HG02943 (cell line): ENCODE measurements around the gene RPL31.

Source experiments
- ATAC-seq: cut with Tn5 transposase; IDR thresholded peaks from one replicate; pipeline ENCODE4 v1.9.1; 2021; ENCODE audit warnings: mild to moderate bottlenecking, low read depth, moderate library complexity; ENCODE audit not compliant: unreplicated experiment

Gene RPL31

DNA sequence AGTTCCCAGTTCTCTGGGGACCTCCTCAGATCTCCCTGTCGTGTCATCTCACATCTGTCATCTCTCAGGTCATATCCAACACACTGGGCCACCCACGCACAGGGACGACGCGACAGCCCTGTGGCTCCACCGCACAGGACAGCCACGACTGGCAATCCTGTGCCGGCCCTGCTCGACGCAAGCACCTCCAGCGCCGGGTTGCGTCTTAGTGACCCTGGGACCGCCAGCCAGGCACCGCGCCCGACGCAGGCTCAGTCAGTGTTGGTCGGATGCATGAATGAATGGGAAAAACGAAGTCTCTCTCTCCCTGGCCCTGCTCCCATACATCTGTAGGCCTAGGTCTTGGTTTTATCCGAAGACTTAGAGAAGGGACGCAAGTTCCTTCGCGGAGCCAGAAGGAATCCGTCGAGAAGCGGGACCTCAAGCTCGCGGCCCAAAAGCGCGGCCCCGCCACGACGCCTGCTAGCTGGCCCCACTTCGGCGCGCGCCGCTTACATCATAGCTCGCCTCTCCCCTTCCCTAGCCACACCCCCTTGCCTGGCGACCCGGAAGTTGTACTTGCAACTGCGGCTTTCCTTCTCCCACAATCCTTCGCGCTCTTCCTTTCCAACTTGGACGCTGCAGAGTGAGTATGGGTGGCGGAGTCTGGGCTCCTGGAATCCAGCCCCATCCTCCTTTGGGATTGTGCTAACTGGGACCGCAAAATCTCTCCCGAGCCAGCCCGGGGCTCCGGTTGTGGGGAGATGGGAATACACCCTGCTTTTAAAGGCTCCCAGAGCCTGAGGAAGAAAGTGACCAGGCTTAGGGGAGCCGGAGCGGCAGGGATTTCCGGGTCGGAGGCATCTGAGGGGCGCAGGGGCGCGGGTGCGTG lies at the start of gene RPL31:
Gene RPL31, plus strand, starts transcription at position 599 of the 871 bp plus-strand sequence. CDS start 413 bp downstream, outside the sequence.
- ATAC-seq: peak; percentile 95

DNA sequence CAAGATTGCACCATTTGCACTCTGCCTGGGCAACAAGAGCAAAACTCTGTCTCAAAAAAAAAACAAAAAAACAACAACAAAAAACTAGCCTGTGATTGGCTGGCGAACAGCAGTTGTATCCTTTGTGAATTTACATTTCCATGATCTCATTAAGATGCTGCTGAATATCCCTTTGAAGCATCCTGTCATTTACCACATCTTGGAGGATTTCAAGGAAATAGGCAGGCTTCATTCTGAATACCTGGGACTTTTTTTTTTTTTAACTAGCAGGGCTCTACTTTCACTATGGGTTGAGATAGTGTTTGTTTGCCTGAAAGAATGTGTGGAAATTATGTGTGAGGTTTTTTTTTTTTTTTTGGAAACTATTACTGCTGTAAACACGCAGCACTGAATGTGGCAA lies 49.6 kb upstream of the RPL31 start:
- ATAC-seq: no peak

DNA sequence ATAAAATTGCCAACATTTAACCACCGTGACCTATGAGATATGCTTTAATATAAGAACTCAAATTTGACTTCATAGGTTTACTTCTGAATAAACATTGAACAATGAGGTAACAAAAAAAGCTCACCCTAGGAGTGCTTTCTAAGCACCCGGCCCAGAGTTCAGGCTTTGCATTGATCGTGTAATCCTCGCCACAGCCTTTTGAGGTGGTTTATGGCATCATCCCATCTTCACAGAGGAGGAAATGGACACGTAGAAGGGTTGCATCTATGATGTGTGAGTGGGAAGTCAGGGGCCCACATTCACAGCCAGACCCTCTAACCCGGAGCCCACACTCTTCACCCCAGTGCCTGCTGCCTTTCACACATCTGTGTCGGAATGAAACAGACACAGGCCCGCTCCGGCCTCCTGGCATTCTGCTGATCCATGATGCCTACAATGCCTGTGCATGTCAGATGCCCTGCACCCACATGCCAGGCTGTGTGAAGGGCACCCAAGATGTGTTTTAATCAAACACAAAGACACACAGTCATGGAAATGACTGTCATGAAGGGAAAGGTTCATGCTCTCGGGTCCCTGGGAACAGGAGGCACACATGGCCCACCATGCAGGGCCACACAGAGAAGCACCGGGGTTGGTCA lies 48.6 kb upstream of the RPL31 start:
- no peak for ATAC-seq

DNA sequence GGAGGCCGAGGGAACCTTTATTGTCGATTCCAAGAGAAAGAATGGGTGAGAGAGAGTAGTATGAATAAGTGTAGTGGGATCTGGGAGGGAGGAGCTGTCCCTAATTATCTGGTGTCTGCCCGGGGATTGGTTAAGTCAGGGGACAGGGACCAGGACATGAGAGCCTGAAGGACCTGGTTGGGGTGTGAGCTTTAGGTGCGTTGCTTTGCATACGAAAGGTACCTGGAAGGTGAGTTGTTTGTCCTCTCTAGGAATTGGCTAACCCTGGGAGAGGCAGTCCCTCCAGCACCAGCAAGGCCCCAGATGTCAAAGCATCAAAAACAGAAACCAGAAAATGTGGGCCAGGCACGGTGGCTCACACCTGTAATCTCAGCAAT lies 48.1 kb upstream of the RPL31 start:
- ATAC-seq: no peak

DNA sequence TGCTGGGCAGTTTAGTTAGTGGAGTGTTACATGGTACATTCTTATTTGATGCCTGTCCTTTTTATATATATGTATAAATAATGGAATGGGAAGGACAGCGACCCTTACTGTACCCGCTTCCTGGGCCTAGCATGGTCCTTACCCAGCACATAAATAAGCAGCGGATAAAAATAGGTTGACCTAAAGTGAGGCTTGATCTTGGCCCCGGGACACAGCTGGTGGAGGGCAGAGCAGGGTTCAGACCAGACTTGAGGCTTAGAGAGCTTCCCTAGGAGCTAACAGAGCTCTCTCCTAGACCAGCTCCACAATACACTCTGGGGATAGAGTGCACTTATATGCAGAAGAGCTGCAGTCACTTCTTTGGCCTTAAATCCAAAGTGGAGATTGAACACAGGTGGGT lies 46.9 kb upstream of the RPL31 start:
- no peak for ATAC-seq

DNA sequence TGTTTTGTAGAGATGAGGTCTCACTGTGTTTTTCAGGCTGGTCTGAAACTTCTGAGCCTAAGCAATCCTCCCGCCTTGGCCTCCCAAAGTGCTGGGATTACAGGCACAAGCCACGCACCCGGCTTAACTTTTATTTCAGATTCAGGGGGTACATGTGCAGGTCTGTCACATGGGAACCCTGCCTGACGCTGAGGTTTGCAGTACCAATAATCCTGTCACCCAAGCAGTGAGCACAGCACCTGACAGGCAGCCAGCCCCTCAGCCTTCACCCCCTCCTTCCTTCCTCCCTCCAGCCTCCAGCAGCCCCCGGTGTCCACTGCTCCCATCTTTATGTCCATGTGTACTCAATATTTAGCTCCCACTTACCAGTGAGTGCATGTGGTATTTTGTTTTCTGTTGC lies 46.0 kb upstream of the RPL31 start:
- no peak for ATAC-seq

DNA sequence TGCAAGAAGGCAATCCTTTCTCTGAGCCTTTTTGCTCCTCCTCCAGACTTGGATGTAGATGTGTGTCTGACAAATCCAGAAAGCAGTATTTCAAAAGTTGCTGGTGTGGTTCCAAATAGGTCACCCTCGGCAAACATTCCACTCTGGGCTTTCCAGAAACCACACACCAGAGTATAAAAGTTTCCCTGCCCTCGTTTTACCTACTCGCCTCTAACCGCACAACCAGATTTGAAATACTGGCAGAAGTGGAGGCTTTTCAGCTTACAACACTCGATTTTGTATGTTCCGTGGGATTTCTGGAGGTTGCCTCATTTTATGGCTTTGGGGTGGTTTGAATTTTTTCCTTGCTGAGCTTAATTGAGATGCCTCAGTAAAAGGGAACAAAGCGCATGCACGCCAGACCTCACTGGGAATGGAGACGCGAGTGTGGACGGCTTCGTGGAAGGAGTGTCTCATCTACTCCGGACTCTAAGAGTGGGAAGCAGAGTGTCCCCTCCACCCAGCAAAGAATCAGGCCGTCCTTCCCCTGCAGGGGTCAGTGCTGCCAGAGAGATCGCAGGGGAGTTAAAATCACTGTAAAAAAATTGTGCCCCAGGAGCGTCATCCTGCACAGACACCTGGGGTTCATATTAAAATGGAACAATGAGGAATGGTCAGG lies 44.0 kb upstream of the RPL31 start:
- no peak for ATAC-seq

DNA sequence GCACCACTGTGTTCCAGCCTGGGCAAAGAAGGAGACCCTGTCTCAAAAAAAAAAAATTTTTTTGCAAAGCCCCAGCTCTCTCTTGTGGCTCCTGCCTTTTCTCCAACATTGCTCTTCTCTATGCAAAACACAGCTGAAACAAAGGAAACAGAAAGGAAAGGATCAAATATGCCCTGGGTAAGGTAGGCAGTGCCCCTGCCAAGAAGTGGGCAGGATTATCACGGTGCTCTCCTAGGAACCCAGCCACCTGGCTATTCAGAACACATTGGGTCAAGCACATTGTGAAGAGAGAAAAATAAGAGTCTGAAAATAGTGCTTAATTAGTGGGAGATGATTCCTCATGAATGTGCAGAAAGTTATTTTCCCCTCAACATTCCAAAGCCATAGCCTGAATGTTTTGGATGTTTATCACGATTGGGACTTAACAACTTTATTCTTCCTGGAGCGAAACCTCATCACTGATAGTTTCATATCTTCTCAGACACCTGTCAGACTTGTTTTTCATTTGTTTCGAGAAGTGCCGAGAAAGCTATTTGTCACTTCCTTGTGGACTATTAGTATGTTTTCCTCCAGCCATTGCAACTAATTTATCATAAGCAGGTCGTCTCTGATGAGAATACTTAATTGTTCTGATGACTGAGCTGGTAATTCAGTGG lies 42.7 kb upstream of the RPL31 start:
- no peak for ATAC-seq

DNA sequence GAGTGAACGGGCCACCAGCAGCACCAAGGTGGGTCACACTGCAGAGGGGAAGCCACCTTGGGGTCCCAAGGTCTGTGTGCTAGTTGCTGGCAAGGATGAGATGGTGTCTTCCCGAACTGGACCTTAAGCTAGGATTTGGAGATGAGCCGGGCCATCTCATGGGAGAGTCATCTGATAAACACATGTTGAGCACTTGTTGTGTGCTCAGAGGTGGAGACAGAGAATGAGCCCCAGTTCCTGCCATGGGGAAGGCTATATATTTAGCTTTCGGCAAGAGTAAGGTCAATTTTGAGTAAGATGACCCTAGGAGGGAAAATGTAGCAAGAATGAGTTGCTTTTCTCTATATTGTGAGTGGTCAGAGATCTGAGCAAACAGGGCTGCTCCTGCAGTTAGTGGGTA lies 41.4 kb upstream of the RPL31 start:
- ATAC-seq: no peak

DNA sequence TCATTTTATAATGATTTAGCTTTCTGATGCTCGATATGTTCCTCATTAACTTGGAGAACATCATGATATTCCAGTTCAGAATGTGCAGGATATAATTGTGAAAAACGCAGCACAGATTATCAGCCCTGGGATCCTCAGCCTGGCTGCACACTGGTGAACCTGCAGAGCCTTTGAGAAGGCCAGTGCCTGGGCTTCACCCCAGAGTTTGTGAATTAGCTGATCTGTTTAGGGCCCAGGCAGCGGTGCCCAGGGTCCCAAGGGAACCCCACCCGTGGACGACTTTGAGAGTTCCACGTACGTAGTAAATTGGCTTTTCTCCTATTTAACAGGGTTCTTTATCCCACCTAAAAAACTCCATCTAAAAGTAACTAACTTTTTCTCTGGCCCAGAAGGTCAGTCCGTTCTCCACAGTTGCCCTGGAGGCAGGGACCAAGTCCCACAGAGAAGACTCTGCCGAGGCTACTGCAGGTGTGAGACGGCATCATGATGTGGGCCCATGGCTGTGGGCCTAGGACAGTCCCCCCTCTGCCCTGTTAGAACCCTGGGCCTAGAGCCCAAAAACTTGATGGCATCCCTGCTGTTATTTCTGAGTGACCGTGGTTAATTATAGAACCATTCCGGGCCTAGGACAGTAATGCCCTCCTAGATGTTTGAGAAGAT lies 39.6 kb upstream of the RPL31 start:
- no peak for ATAC-seq

DNA sequence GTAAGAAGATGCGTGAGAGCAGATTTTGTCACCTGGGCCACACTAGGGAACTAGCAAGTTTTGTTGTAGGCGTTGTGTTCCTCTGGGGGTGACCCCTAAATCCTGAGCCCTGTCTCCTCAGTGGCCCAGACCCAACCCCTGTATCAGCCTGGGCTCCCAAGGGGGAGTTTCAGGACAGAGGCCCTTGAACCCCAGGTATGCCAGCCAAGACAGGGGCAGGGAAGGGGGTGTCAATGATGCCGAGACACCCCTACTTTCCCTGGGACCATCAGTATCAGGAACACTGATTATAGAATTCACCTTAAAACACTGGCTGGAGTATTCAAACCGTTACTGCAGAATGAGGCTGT lies 39.1 kb upstream of the RPL31 start:
- ATAC-seq: no peak

DNA sequence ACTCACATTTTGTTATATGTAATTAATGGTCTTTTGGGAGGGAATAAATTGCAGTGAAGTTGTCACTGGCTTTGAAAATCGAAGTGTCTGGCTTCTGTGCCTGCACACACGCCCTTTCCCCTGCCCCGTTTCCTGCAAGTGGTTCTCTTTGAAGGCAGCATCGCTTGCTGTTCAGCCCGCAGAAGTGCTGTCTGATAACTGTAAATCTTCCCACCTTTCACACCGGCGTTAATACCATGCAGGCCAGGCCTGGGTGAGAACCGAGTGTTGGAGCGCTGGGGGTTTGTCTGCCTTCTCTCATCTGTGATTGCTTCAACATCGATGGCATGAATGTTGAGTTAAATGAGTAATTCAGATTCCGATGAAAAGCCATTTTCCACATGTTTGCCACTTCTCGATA lies 37.9 kb upstream of the RPL31 start:
- ATAC-seq: no peak

DNA sequence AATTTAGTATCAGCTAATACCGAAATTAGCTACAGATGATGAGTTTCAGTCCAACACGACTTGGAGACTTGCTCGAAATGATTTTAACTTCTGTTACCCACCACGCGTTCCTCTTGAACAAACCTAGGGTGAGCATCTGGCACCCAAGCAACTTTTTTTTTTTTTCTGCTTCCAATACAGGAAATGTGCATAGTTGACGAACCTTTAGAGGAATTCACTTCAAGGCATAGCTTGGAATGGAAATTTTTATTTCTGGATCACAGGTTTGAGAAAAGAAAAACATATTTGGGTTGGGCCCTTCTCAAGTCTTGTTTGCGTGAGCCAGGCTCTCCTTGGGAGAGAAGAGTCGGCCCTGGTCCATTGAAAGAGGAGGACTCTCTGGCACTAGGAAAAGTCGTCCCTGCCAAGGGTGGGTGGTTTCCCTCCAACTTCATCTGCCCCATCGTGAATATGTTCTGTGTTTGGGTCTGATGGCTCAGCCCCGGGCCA lies 37.4 kb upstream of the RPL31 start:
- no peak for ATAC-seq

DNA sequence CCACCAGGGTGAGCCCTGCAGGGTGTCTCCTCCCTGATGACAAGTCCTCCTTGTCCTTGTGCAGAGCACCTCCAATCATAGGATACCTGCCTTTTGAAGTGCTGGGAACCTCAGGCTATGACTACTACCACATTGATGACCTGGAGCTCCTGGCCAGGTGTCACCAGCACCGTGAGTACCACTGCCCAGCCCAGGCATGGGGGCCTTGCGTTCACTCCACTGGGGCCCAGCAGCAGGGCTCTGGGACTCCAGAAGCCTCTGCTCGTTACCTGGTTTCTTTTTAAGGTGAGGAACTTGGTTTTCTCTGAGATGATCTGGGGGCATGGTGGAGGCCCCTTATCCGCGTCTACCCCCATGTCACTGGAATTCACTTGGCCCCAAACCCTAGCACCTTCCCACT lies 36.5 kb upstream of the RPL31 start:
- no peak for ATAC-seq

DNA sequence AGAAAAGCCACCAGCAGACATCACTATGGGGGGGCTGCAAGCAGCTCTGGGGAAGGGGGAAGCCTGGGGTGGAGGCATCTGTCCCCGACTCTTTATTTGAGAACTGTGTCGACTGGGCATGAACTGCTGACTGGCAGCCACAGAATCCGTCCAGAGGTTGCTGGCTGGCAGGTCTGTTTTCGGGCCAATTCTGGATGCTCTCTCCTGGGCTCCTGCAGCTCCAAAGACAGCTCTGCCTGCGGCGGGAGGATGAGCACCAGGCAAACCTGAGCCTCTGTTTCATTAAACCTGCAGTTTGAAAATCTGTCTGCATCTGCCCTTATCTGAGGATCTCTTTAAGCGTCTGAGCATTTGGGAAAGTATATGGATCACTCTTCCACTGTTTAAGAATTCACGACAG lies 34.4 kb upstream of the RPL31 start:
- ATAC-seq: no peak

DNA sequence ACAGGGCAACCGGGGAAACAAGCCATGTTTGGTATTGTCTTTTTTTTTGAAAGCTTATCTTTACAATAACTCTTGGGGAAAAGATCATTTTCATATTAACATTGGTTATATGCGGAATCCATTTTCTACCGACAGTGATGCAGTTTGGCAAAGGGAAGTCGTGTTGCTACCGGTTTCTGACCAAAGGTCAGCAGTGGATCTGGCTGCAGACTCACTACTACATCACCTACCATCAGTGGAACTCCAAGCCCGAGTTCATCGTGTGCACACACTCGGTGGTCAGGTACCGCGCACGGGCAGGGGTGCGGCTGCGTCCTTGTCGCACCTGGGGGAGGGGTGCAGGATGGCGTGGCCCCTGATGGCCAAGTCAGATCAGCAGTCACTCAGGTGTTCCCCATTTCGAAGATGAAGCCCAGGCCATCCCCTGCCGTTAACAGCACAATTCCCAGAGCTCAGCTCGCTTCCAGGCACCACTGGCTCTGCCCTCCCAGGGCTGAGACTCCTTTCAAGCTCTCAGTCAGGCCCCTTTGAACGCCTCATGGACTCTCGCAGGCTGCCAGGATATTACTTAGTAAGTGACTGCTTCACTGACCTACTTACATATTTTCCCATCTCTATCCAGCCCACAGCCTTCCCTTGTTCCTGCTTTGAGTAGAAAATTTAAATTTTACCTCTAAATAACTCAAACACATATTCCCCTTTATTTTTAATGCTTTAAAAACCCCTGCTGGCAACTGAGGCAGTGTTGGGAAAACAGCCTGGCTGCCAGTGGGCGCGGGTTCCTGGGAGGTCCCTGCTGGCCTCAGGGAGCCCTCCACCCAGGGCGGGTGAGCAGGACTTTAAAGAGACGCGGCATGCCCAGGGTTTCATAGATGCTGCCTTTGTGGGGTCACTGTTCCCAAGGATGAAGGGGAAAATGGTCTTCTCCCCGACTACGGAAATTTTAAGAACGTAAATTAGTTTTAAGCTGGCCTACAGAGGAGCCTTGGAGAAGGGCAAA lies 33.6 kb upstream of the RPL31 start:
- no peak for ATAC-seq

DNA sequence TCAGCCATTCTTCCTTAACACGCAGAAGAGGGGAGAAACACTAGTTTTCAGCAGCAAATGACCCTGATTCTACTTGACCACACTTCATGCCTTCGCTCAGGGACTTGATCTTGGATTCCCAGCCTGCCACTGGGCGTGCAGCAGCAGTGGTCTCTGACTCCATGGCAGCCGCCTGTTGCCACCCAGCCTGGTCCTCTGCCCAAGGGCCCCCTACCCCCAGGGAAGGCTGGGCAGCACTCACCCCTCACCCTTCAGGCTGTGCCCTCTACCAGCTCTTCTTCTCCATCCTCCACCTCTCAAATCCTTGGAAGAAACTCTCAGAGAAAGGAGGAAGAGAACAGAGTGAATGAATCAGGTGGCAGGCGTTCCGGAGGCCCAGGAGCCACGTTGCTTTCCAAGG lies 32.1 kb upstream of the RPL31 start:
- no peak for ATAC-seq

DNA sequence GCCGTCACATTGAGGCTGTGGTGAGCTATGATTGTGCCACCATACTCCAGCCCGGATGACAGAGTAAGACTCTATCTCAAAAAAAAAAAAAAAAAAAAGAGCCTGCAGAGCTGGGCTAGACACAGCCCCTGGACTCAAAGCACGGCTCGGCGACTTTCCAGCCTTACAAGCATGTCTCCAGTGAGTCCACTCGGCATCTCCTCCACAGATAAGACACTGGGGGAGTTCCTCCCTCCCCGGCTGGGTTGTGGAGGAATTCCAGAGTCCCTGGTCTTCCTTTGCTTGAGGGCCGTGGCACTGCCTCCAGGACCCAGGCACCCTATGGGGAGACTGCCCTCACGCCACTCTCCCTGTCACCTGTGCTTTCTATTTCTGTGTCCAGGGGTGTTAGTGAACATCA lies 30.9 kb upstream of the RPL31 start:
- ATAC-seq: no peak

DNA sequence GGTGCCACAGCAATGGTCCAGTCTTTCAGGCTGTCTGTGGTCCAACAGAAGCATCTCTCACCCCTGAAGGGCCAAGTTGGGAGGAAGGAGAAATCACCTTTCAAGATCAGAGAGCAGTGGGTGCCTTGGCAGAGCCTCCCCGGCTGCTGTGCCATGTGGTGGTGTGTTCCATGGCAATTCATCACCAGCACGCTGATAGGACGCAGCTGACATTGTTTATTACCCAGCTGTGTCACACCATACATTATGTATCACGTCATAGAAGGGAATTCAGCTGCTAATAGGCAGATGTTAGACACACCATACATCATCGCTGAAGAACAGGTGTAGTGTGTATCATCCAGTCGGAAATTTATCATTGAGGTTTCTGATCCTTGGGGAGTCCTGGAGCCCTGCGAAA lies 29.6 kb upstream of the RPL31 start:
- ATAC-seq: no peak
